Body of pancreas (tissue), 4 donors: Measurements from ENCODE around the gene TGFB3. TPM values are rescaled to one million over a fixed set of nuclear protein-coding genes. Genes with fewer than 3 reads are reported as not detected.

Experiments
- ATAC-seq: fragments of 150-250 bp; one replicate; pipeline ENCODE4 v1.9.1; 2016
- DNase-seq, 4 donors: peaks; one replicate each; pipeline ENCODE4 v3.0.0-alpha.2; 2019
- H3K27ac ChIP-seq, 4 donors: fragments of 200-600 bp; sonication (generic); 1 replicate in 3 of 4; 2 replicates in 1 of 4; pipeline versions ENCODE4 v1.5.1 to v1.6.1; 2016 to 2019; ENCODE audit warnings: mild to moderate bottlenecking in 1 of 4, mixed read lengths in 1 of 4, moderate library complexity in 1 of 4
- H3K27me3 ChIP-seq, 2 donors: fragments of 200-600 bp; sonication (generic); one replicate each; pipeline ENCODE4 v1.6.0; 2016; ENCODE audit warnings: mild to moderate bottlenecking in 1 of 2
- H3K36me3 ChIP-seq, 2 donors: fragments of 200-600 bp; sonication (generic); replicated peaks in 1 of 2; 2 replicates each; pipeline ENCODE4 v1.5.1; 2016; ENCODE audit warnings: low read depth in 2 of 2; ENCODE audit not compliant: insufficient read depth in 1 of 2
- H3K4me1 ChIP-seq: fragments of 200-600 bp; sonication (generic); one replicate; pipeline ENCODE4 v1.6.0; 2016
- H3K4me3 ChIP-seq, 2 donors: fragments of 200-600 bp; sonication (generic); 1 replicate in 1 of 2; 2 replicates in 1 of 2; pipeline ENCODE4 v1.5.1; 2016 to 2019
- H3K9me3 ChIP-seq, 3 donors: fragments of 200-600 bp; sonication (generic); 1 replicate in 2 of 3; 2 replicates in 1 of 3; pipeline ENCODE4 v1.5.1; 2016
- POLR2A ChIP-seq, 3 donors: fragments of 450-650 bp; IDR thresholded peaks; one replicate each; pipeline ENCODE4 v1.6.1; 2016; ENCODE audit warnings: antibody characterized with exemption in 3 of 3, mild to moderate bottlenecking in 2 of 3
- WGBS, 2 donors: methylation state at CpG; one replicate each; pipeline ENCODE4 v1.1.5; 2017; 5-methylcytosine and 5-hydroxymethylcytosine counted together
- intact Hi-C: fragments of 100-400 bp; cut with DNase I; formaldehyde crosslinking; loops from one replicate; pipeline ENCODE4 v1.15.1; 2023
- total RNA-seq, 2 donors: library from RNA; depleted of rRNA; stranded (reverse); fragments of >200 nt; gene quantifications; one replicate each; pipeline ENCODE4 v1.1.0, GENCODE V29; 2016
- TF ChIP-seq, protein P1 (sequence below), 7 experiments: fragments of 450-650 bp in 4 of 7; fragments of 200-600 bp in 3 of 7; sonication (generic) in 3 of 7; IDR thresholded peaks; one replicate each; pipeline ENCODE4 v1.5.1; 2016 to 2019; ENCODE audit warnings: antibody characterized with exemption in 7 of 7

The TGFB3 gene
- total RNA-seq, 2 donors from 2014 or later, result 23.6 to 30.7 TPM

DNA sequence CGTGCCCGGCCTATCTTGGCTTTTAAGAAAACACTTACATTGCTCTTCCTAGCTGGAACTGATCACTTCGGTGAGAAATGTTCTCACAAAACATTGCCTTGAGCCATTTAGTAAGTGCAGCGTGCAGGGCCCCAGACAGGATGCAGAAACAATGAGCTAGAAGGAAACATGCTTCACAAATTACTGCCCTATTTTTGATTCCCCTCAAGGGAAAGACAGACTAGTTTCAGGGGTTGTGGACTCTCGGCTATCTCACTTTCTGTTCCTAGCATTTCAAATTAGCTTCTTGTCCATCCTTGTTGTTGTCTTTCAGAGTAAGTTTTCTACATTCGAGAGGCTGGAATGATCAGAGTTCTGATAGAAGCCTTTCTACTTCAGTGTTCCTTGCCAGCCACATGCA, 21.6 kb downstream of the TGFB3 start:
- no peak overlapping the region for H3K27ac ChIP-seq
- intact Hi-C loops, result no loop called here
- H3K9me3 ChIP-seq, result no peaks in the 10 kb centered on the region
- WGBS, 2 donors, result 90 to 92% methylated on average over 6 of the region's 6 CpGs
- TF ChIP-seq, protein P1, sequence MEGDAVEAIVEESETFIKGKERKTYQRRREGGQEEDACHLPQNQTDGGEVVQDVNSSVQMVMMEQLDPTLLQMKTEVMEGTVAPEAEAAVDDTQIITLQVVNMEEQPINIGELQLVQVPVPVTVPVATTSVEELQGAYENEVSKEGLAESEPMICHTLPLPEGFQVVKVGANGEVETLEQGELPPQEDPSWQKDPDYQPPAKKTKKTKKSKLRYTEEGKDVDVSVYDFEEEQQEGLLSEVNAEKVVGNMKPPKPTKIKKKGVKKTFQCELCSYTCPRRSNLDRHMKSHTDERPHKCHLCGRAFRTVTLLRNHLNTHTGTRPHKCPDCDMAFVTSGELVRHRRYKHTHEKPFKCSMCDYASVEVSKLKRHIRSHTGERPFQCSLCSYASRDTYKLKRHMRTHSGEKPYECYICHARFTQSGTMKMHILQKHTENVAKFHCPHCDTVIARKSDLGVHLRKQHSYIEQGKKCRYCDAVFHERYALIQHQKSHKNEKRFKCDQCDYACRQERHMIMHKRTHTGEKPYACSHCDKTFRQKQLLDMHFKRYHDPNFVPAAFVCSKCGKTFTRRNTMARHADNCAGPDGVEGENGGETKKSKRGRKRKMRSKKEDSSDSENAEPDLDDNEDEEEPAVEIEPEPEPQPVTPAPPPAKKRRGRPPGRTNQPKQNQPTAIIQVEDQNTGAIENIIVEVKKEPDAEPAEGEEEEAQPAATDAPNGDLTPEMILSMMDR (IDR thresholded peaks at IDR 0.05), result no peak
- TF ChIP-seq POLR2A (IDR thresholded peaks at IDR 0.05), result no peak
- H3K36me3 ChIP-seq, result peaks cover 0 to 12% of the 10 kb centered on the region in 2 donors
- H3K4me1 ChIP-seq, result no peaks in the 10 kb centered on the region
- DNase-seq, result no peak
- no peak for ATAC-seq
- no peak overlapping the region for H3K4me3 ChIP-seq
- no peaks in the 10 kb centered on the region for H3K27me3 ChIP-seq

DNA sequence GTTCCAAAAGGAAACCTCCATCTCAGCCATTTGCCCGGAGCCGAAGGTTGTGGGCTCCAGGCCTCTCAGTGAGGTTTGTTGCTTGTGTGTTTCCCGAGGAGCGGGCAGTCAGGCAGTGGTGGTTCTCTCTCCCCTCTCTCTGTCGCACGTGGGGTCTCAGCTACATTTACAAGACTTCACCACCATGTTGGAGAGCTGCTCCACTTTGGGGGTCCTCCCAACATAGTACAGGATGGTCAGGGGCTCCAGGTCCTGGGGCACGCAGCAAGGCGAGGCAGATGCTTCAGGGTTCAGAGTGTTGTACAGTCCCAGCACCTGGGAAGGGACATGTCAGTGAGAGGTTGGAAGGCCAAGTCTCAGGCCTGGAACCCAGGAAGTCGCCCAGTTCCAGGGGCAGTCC, 22.8 kb downstream of the TGFB3 start:
- H3K4me1 ChIP-seq, result no peaks in the 10 kb centered on the region
- intact Hi-C loops, result no loop called here
- TF ChIP-seq POLR2A (IDR thresholded peaks at IDR 0.05), result no peak
- TF ChIP-seq, protein P1 (IDR thresholded peaks at IDR 0.05), result no peak
- H3K27ac ChIP-seq, result no peak overlapping the region
- 83 to 96% methylated on average over 8 to 9 of the region's 9 CpGs for WGBS, 2 donors
- DNase-seq, result no peak
- H3K4me3 ChIP-seq, result no peak overlapping the region
- ATAC-seq, result no peak
- no peaks in the 10 kb centered on the region for H3K9me3 ChIP-seq
- H3K36me3 ChIP-seq, result peaks cover 0 to 12% of the 10 kb centered on the region in 2 donors
- no peaks in the 10 kb centered on the region for H3K27me3 ChIP-seq

DNA sequence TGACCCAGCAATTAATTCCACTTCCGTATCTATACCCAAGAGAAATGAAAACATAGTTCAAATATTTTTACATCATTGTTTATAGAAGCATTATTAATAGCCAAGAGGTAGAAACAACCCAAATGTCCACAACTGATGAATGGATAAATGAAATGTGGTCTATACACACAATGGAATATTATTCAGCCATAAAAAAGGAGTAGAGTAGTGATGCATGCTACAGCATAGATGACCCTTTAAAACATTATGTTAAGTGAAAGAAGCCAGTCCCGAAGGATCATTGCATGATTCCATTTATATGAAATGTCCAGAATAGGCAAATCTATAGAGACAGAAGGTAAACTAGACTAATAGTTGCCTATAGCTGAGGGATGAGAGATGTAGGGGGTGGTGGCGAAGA, 29.3 kb downstream of the TGFB3 start:
- Histone ChIP-seq H3K27me3 (no peaks in the 10 kb centered on the region), H3K36me3 (no peaks in the 10 kb centered on the region), H3K27ac (no peak overlapping the region), H3K9me3 (no peaks in the 10 kb centered on the region), H3K4me3 (no peak overlapping the region), H3K4me1 (no peaks in the 10 kb centered on the region)
- ATAC-seq, result no peak
- intact Hi-C loops, result no loop called here
- WGBS, 2 donors, result 96 to 97% methylated on average over 3 of the region's 3 CpGs
- TF ChIP-seq POLR2A (IDR thresholded peaks at IDR 0.05), result no peak
- TF ChIP-seq, protein P1 (IDR thresholded peaks at IDR 0.05), result no peak
- DNase-seq, result no peak

DNA sequence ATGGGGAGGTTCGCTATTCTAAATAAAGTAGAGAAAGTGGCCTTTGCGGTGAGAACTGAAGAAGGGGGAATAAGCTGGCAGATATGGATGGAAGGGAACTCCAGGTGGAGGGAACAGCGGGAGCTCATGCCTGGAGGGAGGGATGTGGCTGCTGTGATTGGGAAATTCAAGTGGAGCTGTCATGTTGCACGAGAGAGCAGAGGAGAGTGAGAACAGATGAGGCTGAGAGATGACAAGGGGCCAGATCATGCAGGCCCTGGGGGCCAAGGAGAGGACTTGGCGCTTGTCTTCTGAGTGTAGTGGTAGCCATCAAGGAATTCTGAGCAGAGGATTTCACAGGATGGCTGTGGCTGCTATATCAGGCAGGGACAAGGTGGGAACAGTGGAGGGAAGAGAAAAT, 35.0 kb downstream of the TGFB3 start:
- intact Hi-C loops, result no loop called here
- 93 to 95% methylated on average over 5 of the region's 5 CpGs for WGBS, 2 donors
- Histone ChIP-seq H3K27me3 (no peaks in the 10 kb centered on the region), H3K36me3 (no peaks in the 10 kb centered on the region), H3K4me3 (no peak overlapping the region), H3K4me1 (no peaks in the 10 kb centered on the region), H3K27ac (no peak overlapping the region), H3K9me3 (no peaks in the 10 kb centered on the region)
- no peak for TF ChIP-seq POLR2A (IDR thresholded peaks at IDR 0.05)
- TF ChIP-seq, protein P1 (IDR thresholded peaks at IDR 0.05), result no peak
- DNase-seq, result no peak
- no peak for ATAC-seq

DNA sequence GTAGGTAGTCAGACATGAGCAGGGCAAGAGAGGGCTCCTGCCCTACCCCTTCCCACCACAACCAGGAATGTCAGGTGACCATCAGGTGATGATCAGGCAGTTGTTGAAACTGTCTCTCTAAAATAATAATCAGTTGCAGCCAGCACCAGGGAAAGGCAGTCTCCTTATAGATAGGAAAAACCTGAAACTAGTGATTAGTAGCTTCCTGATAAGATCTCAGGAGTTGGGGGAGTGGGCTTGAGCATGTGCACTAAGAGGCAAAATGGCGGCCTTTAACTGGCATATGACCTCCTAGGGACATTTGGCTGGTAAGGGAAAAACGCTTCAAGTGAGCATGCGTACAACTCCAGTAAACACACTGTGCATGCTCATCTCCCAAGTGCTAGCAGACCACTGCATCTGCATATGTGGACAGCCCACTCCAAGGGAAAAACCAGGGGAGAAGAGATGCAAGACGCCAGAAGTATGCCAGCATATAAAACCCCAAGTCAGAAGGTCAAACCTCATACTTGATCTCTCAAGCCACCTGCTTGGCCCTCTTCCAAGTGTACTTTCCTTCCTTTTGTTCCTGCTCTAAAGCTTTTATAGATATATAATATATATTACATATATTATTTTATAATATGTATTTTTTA, 37.1 kb downstream of the TGFB3 start:
- WGBS, 2 donors, result 88 to 98% methylated on average over 4 of the region's 4 CpGs
- Histone ChIP-seq H3K27me3 (no peaks in the 10 kb centered on the region), H3K27ac (no peak overlapping the region), H3K9me3 (no peaks in the 10 kb centered on the region), H3K36me3 (no peaks in the 10 kb centered on the region), H3K4me1 (peaks cover 5% of the 10 kb centered on the region), H3K4me3 (no peak overlapping the region)
- DNase-seq (no peak), ATAC-seq (no peak)
- intact Hi-C loops, result no loop called here
- no peak for TF ChIP-seq POLR2A (IDR thresholded peaks at IDR 0.05)
- TF ChIP-seq, protein P1 (IDR thresholded peaks at IDR 0.05), result no peak
